Inflammatory macrophage treated with lipopolysaccharide for 4 hours (primary cell): ENCODE data around the gene AFG3L2.

Source experiments
- DNase-seq: peaks from one replicate; pipeline ENCODE4 v3.0.0-alpha.2; 2020

Gene AFG3L2

GRCh38 chr18:12318857-12319256 is 58.2 kb downstream of the AFG3L2 start:
- no peak for DNase-seq

GRCh38 chr18:12318334-12318697 is 58.7 kb downstream of the AFG3L2 start:
- no peak for DNase-seq

- DNase-seq = peak; percentile 25
These were observed 59.2 kb downstream of the AFG3L2 start for GRCh38 chr18:12317664-12318333.

- no peak for DNase-seq
These were observed 61.1 kb downstream of the AFG3L2 start for GRCh38 chr18:12315911-12316310.

- no peak for DNase-seq
These were observed 61.5 kb downstream of the AFG3L2 start for GRCh38 chr18:12315490-12315889.

GRCh38 chr18:12314591-12315305 is 62.3 kb downstream of the AFG3L2 start:
- peak; percentile 11 for DNase-seq

GRCh38 chr18:12313530-12314245 is 63.3 kb downstream of the AFG3L2 start:
- no peak for DNase-seq

GRCh38 chr18:12312976-12313375 is 64.1 kb downstream of the AFG3L2 start:
- DNase-seq = no peak

GRCh38 chr18:12310762-12311161 is 66.3 kb downstream of the AFG3L2 start:
- DNase-seq = peak; percentile 16

- DNase-seq = peak; percentile 44
These were observed 67.3 kb downstream of the AFG3L2 start for GRCh38 chr18:12309683-12310198.

- DNase-seq = peak; percentile 95
These were observed 68.5 kb downstream of the AFG3L2 start for GRCh38 chr18:12308386-12309100.

GRCh38 chr18:12307701-12308385 is 69.2 kb downstream of the AFG3L2 start, which contains the start of gene TUBB6:
TUBB6 (plus strand) TSS chr18:12308241; CDS start chr18:12308293, 52 bp downstream.
- DNase-seq = peak; percentile 87

GRCh38 chr18:12306752-12307700 is 70.0 kb downstream of the AFG3L2 start:
- DNase-seq = peak; percentile 56

- no peak for DNase-seq
These were observed 70.9 kb downstream of the AFG3L2 start for GRCh38 chr18:12305930-12306629.

- no peak for DNase-seq
These were observed 71.8 kb downstream of the AFG3L2 start for GRCh38 chr18:12305211-12305610.

GRCh38 chr18:12304351-12305210 is 72.4 kb downstream of the AFG3L2 start:
- DNase-seq = no peak

GRCh38 chr18:12302391-12303147 is 74.5 kb downstream of the AFG3L2 start:
- no peak for DNase-seq

GRCh38 chr18:12301263-12302005 is 75.6 kb downstream of the AFG3L2 start:
- no peak for DNase-seq
